HEK293 (cell line): Measurements from ENCODE around the gene NTF4.
A peak's percentile ranks its signal among the peaks of the same experiment; 100 is the strongest.

ENCODE experiments used
- CTCF ChIA-PET: fragments of 350-600 bp; formaldehyde crosslinking; extraction: SDS; loops from one replicate; lab custom pipeline; 2021; ENCODE audit warnings: antibody characterized with exemption; lab: Yijun Ruan, JAX
- POLR2A ChIA-PET: fragments of 300-600 bp; formaldehyde crosslinking; extraction: SDS; loops from one replicate; lab custom pipeline; 2020; ENCODE audit warnings: antibody characterized with exemption, inconsistent platforms; lab: Yijun Ruan, JAX
- H3K27ac ChIP-seq: fragments of 200-500 bp; sonication (Bioruptor generic); 2 replicates; pipeline ENCODE4 v1.5.1; 2014; ENCODE audit warnings: low read depth, low read length, control low read depth, inconsistent platforms; ENCODE audit errors: extremely low read depth
- H3K36me3 ChIP-seq, 2 experiments: fragments of 200-500 bp in 1 of 2; sonication (Bioruptor generic) in 1 of 2; 1 replicate in 1 of 2; 2 replicates in 1 of 2; pipeline ENCODE4 v1.5.1; 2014 to 2017; ENCODE audit warnings: inconsistent platforms in 2 of 2, low read length in 2 of 2; ENCODE audit not compliant: control insufficient read depth in 2 of 2, insufficient read depth in 1 of 2
- H3K4me1 ChIP-seq: fragments of 200-500 bp; sonication (Bioruptor generic); 2 replicates; pipeline ENCODE4 v1.5.1; 2014; ENCODE audit warnings: mild to moderate bottlenecking, low read length, inconsistent platforms; ENCODE audit not compliant: control insufficient read depth, insufficient read depth
- H3K4me3 ChIP-seq: 2 replicates; pipeline ENCODE4 v1.5.1; 2011; ENCODE audit warnings: low read depth, mild to moderate bottlenecking, control low read depth, low read length, moderate library complexity
- H3K9me3 ChIP-seq: fragments of 200-500 bp; sonication (Bioruptor generic); 2 replicates; pipeline ENCODE4 v1.5.1; 2014; ENCODE audit warnings: low read depth, low read length, inconsistent platforms; ENCODE audit not compliant: control insufficient read depth, insufficient read depth
- AEBP2 ChIP-seq: fragments of 450-650 bp; formaldehyde crosslinking; IDR thresholded peaks from 2 replicates; pipeline ENCODE4 v1.5.1; 2016; ENCODE audit warnings: missing biosample characterization, missing genetic modification characterization, borderline replicate concordance
- ZBTB20 ChIP-seq: fragments of 450-650 bp; formaldehyde crosslinking; IDR thresholded peaks from 2 replicates; pipeline ENCODE4 v1.5.1; 2016; ENCODE audit warnings: missing biosample characterization, missing genetic modification characterization
- ZFP3 ChIP-seq: fragments of 450-650 bp; formaldehyde crosslinking; IDR thresholded peaks from 2 replicates; pipeline ENCODE4 v1.5.1; 2016; ENCODE audit warnings: low read depth, missing biosample characterization, missing genetic modification characterization
- ZIC2 ChIP-seq: fragments of 450-650 bp; formaldehyde crosslinking; IDR thresholded peaks from 2 replicates; pipeline ENCODE4 v1.5.1; 2016; ENCODE audit warnings: missing biosample characterization, missing genetic modification characterization
- ZNF121 ChIP-seq: fragments of 450-650 bp; formaldehyde crosslinking; IDR thresholded peaks from 2 replicates; pipeline ENCODE4 v1.5.1; 2016; ENCODE audit warnings: missing biosample characterization, missing genetic modification characterization
- ZNF2 ChIP-seq: fragments of 450-650 bp; formaldehyde crosslinking; IDR thresholded peaks from 2 replicates; pipeline ENCODE4 v1.5.1; 2016; ENCODE audit warnings: missing biosample characterization, missing genetic modification characterization
- ZNF26 ChIP-seq: fragments of 450-650 bp; formaldehyde crosslinking; IDR thresholded peaks from 2 replicates; pipeline ENCODE4 v1.5.1; 2016; ENCODE audit warnings: missing biosample characterization, missing genetic modification characterization
- ZNF404 ChIP-seq: fragments of 450-650 bp; formaldehyde crosslinking; IDR thresholded peaks from 2 replicates; pipeline ENCODE4 v1.5.1; 2017; ENCODE audit warnings: missing biosample characterization, missing genetic modification characterization
- ZNF473 ChIP-seq: fragments of 450-650 bp; formaldehyde crosslinking; IDR thresholded peaks from 2 replicates; pipeline ENCODE4 v1.5.1; 2017; ENCODE audit warnings: missing biosample characterization, missing genetic modification characterization
- ZNF600 ChIP-seq: fragments of 450-650 bp; formaldehyde crosslinking; IDR thresholded peaks from 2 replicates; pipeline ENCODE4 v1.5.1; 2016; ENCODE audit warnings: missing biosample characterization, missing genetic modification characterization
- ZNF677 ChIP-seq: fragments of 450-650 bp; IDR thresholded peaks from 2 replicates; pipeline ENCODE4 v1.5.0; 2018; ENCODE audit warnings: missing biosample characterization, mild to moderate bottlenecking, missing genetic modification characterization, moderate library complexity
- ZNF776 ChIP-seq: fragments of 450-650 bp; formaldehyde crosslinking; IDR thresholded peaks from 2 replicates; pipeline ENCODE4 v1.5.0; 2017; ENCODE audit warnings: missing biosample characterization, missing genetic modification characterization, borderline replicate concordance
- TF ChIP-seq, protein P1 (sequence below): fragments of 450-650 bp; formaldehyde crosslinking; IDR thresholded peaks from 2 replicates; pipeline ENCODE4 v1.5.1; 2016; ENCODE audit warnings: missing biosample characterization, missing genetic modification characterization
- TF ChIP-seq, protein P2 (sequence below): fragments of 450-650 bp; formaldehyde crosslinking; IDR thresholded peaks from 2 replicates; pipeline ENCODE4 v1.5.1; 2016; ENCODE audit warnings: missing biosample characterization, missing genetic modification characterization
- TF ChIP-seq, protein P3 (sequence below): fragments of 450-650 bp; formaldehyde crosslinking; IDR thresholded peaks from 2 replicates; pipeline ENCODE4 v1.5.1; 2016; ENCODE audit warnings: missing biosample characterization, missing genetic modification characterization

The NTF4 gene

GRCh38 chr19:49097453-49098288, 33.1 kb upstream of the NTF4 start (continued):
- TF ChIP-seq ZNF404 (tag by site-specific recombination) (no peak), ZBTB20 (tag by site-specific recombination) (peak; percentile 75), ZNF600 (peak; percentile 78), ZNF2 (tag by site-specific recombination) (peak; percentile 94), AEBP2 (tag by site-specific recombination) (no peak), ZNF776 (no peak)
- TF ChIP-seq, protein P1, sequence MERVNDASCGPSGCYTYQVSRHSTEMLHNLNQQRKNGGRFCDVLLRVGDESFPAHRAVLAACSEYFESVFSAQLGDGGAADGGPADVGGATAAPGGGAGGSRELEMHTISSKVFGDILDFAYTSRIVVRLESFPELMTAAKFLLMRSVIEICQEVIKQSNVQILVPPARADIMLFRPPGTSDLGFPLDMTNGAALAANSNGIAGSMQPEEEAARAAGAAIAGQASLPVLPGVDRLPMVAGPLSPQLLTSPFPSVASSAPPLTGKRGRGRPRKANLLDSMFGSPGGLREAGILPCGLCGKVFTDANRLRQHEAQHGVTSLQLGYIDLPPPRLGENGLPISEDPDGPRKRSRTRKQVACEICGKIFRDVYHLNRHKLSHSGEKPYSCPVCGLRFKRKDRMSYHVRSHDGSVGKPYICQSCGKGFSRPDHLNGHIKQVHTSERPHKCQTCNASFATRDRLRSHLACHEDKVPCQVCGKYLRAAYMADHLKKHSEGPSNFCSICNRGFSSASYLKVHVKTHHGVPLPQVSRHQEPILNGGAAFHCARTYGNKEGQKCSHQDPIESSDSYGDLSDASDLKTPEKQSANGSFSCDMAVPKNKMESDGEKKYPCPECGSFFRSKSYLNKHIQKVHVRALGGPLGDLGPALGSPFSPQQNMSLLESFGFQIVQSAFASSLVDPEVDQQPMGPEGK (tag by site-specific recombination) = peak; percentile 58; the same call in 1 of the 2 replicates

DNA sequence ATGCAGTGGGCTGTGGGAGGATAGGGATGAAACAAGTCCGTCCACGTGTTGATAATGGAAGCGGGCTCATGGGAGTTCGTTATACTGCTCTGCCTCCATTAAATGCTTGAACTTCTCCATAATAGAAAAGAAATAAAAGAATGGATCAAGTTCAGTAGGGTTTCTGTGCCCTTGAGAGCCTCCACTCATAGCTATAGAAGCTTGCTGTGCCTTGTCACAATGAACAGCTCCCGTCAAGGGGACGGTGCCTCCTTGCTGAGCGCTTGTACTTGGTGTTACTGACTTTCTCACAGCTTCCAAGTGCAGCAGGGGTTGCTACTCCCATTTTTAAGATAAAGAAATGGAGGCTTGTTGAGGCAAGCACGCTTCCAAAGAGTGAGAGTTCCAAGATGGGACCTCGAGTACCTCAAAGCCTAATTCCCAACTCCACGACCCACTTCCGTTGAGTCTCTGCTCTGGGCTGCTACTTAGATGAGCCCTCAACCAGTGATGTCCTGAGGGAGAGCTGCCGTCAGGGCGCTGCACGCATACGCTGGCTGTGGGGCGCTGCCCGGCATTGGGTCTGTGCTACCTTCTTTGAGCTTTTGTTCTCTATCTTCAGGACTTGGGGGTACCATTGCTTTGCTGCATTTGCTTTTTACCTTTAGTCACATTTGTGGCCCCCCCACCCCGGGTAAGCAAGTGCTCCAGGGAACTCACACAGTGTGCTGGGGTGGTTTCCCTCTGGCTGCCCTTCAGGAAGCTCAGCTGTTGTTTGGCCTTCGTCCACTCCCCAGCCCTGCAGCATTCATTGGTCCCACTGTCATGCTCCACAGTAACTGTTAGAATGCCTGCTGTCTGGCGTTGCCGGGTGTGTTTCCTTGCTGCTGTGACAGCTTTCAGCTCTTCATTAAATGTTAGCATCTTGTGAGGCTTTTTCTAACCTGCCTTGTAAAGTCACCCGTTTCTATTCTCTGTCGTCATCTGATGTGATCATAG, 30.2 kb upstream of the NTF4 start:
- POLR2A ChIA-PET = interaction anchor here (0.6 to 1.3 kb wide), 5 partner anchors 10 to 134 kb away, joined by 3 to 5 read pairs (median 4); partner anchors contain the start of genes LIN7B and RUVBL2
- H3K4me3 ChIP-seq = no peak overlapping the region
- H3K4me1 ChIP-seq = peaks cover 8% of the 10 kb centered on the region
- peaks cover 85 to 100% of the 10 kb centered on the region in 2 experiments for H3K36me3 ChIP-seq
- TF ChIP-seq, protein P2, sequence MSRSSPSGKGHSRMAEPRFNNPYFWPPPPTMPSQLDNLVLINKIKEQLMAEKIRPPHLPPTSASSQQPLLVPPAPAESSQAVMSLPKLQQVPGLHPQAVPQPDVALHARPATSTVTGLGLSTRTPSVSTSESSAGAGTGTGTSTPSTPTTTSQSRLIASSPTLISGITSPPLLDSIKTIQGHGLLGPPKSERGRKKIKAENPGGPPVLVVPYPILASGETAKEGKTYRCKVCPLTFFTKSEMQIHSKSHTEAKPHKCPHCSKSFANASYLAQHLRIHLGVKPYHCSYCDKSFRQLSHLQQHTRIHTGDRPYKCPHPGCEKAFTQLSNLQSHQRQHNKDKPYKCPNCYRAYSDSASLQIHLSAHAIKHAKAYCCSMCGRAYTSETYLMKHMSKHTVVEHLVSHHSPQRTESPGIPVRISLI (tag by site-specific recombination) = no peak
- TF ChIP-seq ZIC2 (peak; percentile 35; the same call in 1 of the 2 replicates), ZNF26 (tag by site-specific recombination) (no peak), ZFP3 (tag by site-specific recombination) (no peak), ZNF677 (tag by site-specific recombination) (no peak), ZNF473 (no peak)
- CTCF ChIA-PET = interaction anchor here (0.6 to 7.1 kb wide), 9 partner anchors 13 to 131 kb away, joined by 3 to 105 read pairs (median 11); no protein-coding TSS in a partner anchor
- no peaks in the 10 kb centered on the region for H3K9me3 ChIP-seq
- H3K27ac ChIP-seq = no peak overlapping the region; the same call in 1 of the 2 replicates

DNA sequence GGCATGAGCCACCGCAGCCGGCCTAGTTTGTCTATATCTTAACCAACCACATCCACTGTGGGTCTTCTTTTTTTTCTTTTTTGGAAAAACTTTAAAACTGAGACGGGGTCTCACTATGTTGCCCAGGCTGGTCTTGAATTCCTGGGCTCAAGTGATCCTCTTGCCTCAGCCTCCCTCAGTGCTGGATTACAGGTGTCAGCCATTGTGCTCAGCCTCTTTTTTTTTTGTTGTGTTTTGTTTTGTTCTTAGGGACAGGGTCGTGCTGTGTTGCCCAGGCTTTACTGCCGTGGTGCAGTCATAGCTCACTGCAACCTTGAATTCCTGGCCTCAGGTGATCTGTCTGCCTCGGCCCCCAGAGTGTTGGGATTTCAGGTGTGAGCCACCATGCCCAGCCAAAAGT, 28.1 kb upstream of the NTF4 start:
- POLR2A ChIA-PET = no interaction called here
- H3K4me3 ChIP-seq = no peak overlapping the region
- H3K27ac ChIP-seq = no peak overlapping the region
- peaks cover 86 to 95% of the 10 kb centered on the region in 2 experiments for H3K36me3 ChIP-seq
- TF ChIP-seq, protein P3, sequence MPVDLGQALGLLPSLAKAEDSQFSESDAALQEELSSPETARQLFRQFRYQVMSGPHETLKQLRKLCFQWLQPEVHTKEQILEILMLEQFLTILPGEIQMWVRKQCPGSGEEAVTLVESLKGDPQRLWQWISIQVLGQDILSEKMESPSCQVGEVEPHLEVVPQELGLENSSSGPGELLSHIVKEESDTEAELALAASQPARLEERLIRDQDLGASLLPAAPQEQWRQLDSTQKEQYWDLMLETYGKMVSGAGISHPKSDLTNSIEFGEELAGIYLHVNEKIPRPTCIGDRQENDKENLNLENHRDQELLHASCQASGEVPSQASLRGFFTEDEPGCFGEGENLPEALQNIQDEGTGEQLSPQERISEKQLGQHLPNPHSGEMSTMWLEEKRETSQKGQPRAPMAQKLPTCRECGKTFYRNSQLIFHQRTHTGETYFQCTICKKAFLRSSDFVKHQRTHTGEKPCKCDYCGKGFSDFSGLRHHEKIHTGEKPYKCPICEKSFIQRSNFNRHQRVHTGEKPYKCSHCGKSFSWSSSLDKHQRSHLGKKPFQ = no peak
- peak; percentile 98 for TF ChIP-seq ZNF121 (tag by site-specific recombination)
- H3K4me1 ChIP-seq = peaks cover 8% of the 10 kb centered on the region
- H3K9me3 ChIP-seq = no peaks in the 10 kb centered on the region
- CTCF ChIA-PET = interaction anchor here (0.6 to 1.2 kb wide), 4 partner anchors 11 to 485 kb away, joined by 3 to 6 read pairs (median 4); no protein-coding TSS in a partner anchor
